Esophagus squamous epithelium (tissue), 4 donors: Measurements from ENCODE around the gene NDUFC1.

Experiments
- POLR2A ChIP-seq, 4 donors: fragments of 450-650 bp; IDR thresholded peaks; one replicate each; pipeline ENCODE4 v1.6.1; 2017; ENCODE audit warnings: antibody characterized with exemption in 4 of 4, mild to moderate bottlenecking in 4 of 4, moderate library complexity in 3 of 4
- TF ChIP-seq, protein P1 (sequence below), 6 experiments: fragments of 450-650 bp in 4 of 6; fragments of 200-600 bp in 2 of 6; sonication (generic) in 2 of 6; IDR thresholded peaks; one replicate each; pipeline ENCODE4 v1.5.1; 2016 to 2019; ENCODE audit warnings: antibody characterized with exemption in 6 of 6, mild to moderate bottlenecking in 4 of 6, moderate library complexity in 4 of 6

DNA sequence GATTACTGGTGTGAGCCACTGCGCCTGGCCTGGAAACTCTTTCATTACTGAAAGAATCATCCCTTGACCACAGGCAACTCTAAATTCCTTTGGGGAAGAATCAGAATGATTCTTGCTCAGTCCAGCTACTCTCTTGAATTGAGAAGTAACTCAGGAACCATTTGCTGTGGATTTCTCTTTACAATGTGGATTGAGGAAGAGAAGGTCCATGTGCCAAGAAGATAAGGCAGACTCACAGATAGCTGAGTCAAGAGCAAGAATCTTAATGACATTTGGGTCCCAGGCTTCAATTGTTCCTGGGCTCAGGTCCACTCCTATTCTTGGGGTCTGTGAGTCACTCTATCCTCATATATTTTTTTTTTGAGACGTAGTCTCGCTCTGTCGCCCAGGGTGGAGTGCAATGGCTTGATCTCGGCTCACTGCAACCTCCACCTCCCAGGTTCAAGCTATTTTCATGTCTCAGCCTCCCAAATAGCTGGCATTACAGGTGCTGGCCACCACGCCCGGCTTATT lies 16.0 kb downstream of the NDUFC1 start:
- TF ChIP-seq, protein P1, sequence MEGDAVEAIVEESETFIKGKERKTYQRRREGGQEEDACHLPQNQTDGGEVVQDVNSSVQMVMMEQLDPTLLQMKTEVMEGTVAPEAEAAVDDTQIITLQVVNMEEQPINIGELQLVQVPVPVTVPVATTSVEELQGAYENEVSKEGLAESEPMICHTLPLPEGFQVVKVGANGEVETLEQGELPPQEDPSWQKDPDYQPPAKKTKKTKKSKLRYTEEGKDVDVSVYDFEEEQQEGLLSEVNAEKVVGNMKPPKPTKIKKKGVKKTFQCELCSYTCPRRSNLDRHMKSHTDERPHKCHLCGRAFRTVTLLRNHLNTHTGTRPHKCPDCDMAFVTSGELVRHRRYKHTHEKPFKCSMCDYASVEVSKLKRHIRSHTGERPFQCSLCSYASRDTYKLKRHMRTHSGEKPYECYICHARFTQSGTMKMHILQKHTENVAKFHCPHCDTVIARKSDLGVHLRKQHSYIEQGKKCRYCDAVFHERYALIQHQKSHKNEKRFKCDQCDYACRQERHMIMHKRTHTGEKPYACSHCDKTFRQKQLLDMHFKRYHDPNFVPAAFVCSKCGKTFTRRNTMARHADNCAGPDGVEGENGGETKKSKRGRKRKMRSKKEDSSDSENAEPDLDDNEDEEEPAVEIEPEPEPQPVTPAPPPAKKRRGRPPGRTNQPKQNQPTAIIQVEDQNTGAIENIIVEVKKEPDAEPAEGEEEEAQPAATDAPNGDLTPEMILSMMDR (IDR thresholded peaks at IDR 0.05): no peak
- no peak for TF ChIP-seq POLR2A (IDR thresholded peaks at IDR 0.05)
